Adipocyte (in vitro differentiated cells): ENCODE data around the gene MEPCE.
"Not testable (repeated sequence)": the region's sequence is repeated elsewhere in the genome, so short reads cannot be mapped to it uniquely, and the experiment has no call there.

Experiments used
- DNase-seq: peaks from one replicate; pipeline ENCODE4 v3.0.0-alpha.2; 2015; ENCODE audit warnings: low read depth
- H3K27me3 ChIP-seq: replicated peaks from 2 replicates; pipeline ENCODE4 v1.7.0; 2013; ENCODE audit warnings: mild to moderate bottlenecking, low read length, moderate library complexity; ENCODE audit not compliant: control insufficient read depth, insufficient read depth
- H3K36me3 ChIP-seq: 2 replicates; pipeline ENCODE4 v1.7.0; 2013; ENCODE audit warnings: low read length, mild to moderate bottlenecking, moderate library complexity; ENCODE audit not compliant: control insufficient read depth, insufficient read depth, severe bottlenecking
- H3K4me1 ChIP-seq: 2 replicates; pipeline ENCODE4 v1.7.0; 2013; ENCODE audit warnings: mild to moderate bottlenecking, low read length, moderate library complexity; ENCODE audit not compliant: control insufficient read depth, insufficient read depth
- H3K4me3 ChIP-seq: 2 replicates; pipeline ENCODE4 v1.7.0; 2013; ENCODE audit warnings: mild to moderate bottlenecking, low read length, moderate library complexity
- H3K9ac ChIP-seq: 2 replicates; pipeline ENCODE4 v1.7.0; 2013; ENCODE audit warnings: mild to moderate bottlenecking, low read length, moderate library complexity
- H3K9me3 ChIP-seq: 2 replicates; pipeline ENCODE4 v1.7.0; 2013; ENCODE audit warnings: mild to moderate bottlenecking, low read length, moderate library complexity; ENCODE audit not compliant: control insufficient read depth

MEPCE gene

GRCh38 chr7:100452513-100452912 is 22.9 kb downstream of the MEPCE start:
- Histone ChIP-seq H3K36me3 (no peaks in the 10 kb centered on the region), H3K9ac (no peak overlapping the region), H3K9me3 (no peaks in the 10 kb centered on the region), H3K4me1 (no peaks in the 10 kb centered on the region), H3K27me3 (no peaks in the 10 kb centered on the region), H3K4me3 (no peak overlapping the region)
- no peak for DNase-seq

GRCh38 chr7:100453854-100454253 is 24.2 kb downstream of the MEPCE start:
- not testable (repeated sequence) for H3K4me3 ChIP-seq, H3K4me1 ChIP-seq, H3K9me3 ChIP-seq, H3K36me3 ChIP-seq, H3K27me3 ChIP-seq, H3K9ac ChIP-seq, DNase-seq

- no peak overlapping the region for H3K4me3 ChIP-seq
- no peak for DNase-seq
- H3K27me3 ChIP-seq: no peaks in the 10 kb centered on the region
- no peaks in the 10 kb centered on the region for H3K9me3 ChIP-seq
- H3K4me1 ChIP-seq: no peaks in the 10 kb centered on the region
- no peaks in the 10 kb centered on the region for H3K36me3 ChIP-seq
- no peak overlapping the region for H3K9ac ChIP-seq
Measured at GRCh38 chr7:100455206-100455605, 25.6 kb downstream of the MEPCE start.

- Histone ChIP-seq H3K27me3 (no peaks in the 10 kb centered on the region), H3K36me3 (no peaks in the 10 kb centered on the region), H3K4me3 (no peak overlapping the region), H3K9ac (no peak overlapping the region), H3K4me1 (no peaks in the 10 kb centered on the region), H3K9me3 (no peaks in the 10 kb centered on the region)
- no peak for DNase-seq
Measured at GRCh38 chr7:100456562-100456961, 26.9 kb downstream of the MEPCE start.

GRCh38 chr7:100457033-100457432 is 27.4 kb downstream of the MEPCE start:
- H3K9me3 ChIP-seq: no peaks in the 10 kb centered on the region
- no peak overlapping the region for H3K4me3 ChIP-seq
- no peak overlapping the region for H3K9ac ChIP-seq
- no peaks in the 10 kb centered on the region for H3K27me3 ChIP-seq
- H3K4me1 ChIP-seq: no peaks in the 10 kb centered on the region
- H3K36me3 ChIP-seq: no peaks in the 10 kb centered on the region
- no peak for DNase-seq

GRCh38 chr7:100464210-100464660 is 34.6 kb downstream of the MEPCE start, which contains the start of gene SPACDR:
Gene SPACDR, minus strand, starts transcription at chr7:100464260. Its CDS starts 235 bp downstream, at chr7:100464025.
- Histone ChIP-seq H3K36me3 (peaks cover 2% of the 10 kb centered on the region), H3K9me3 (no peaks in the 10 kb centered on the region), H3K4me1 (peaks cover 8% of the 10 kb centered on the region)

GRCh38 chr7:100464791-100465190 is 35.2 kb downstream of the MEPCE start:
- peaks cover 2% of the 10 kb centered on the region for H3K36me3 ChIP-seq
- no peak for DNase-seq
- peaks cover 8% of the 10 kb centered on the region for H3K4me1 ChIP-seq
- H3K9me3 ChIP-seq: no peaks in the 10 kb centered on the region
- no peaks in the 10 kb centered on the region for H3K27me3 ChIP-seq
- H3K9ac ChIP-seq: no peak overlapping the region
- H3K4me3 ChIP-seq: no peak overlapping the region

More at GRCh38 chr7:100464210-100464660, 34.6 kb downstream of the MEPCE start, which contains the start of gene SPACDR:
- DNase-seq: peak; percentile 27
- H3K27me3 ChIP-seq: no peaks in the 10 kb centered on the region
- H3K9ac ChIP-seq: no peak within 1 kb of the TSS
- no peak within 1 kb of the TSS for H3K4me3 ChIP-seq

GRCh38 chr7:100465299-100465698 is 35.7 kb downstream of the MEPCE start:
- DNase-seq: no peak
- H3K4me1 ChIP-seq: peaks cover 8% of the 10 kb centered on the region
- peak overlapping the region; percentile 54 for H3K9ac ChIP-seq
- peaks cover 7% of the 10 kb centered on the region for H3K36me3 ChIP-seq
- no peak overlapping the region for H3K4me3 ChIP-seq
- H3K27me3 ChIP-seq: no peaks in the 10 kb centered on the region
- no peaks in the 10 kb centered on the region for H3K9me3 ChIP-seq

GRCh38 chr7:100465702-100466311 is 36.2 kb downstream of the MEPCE start:
- DNase-seq: peak; percentile 91
- Histone ChIP-seq H3K4me3 (no peak overlapping the region), H3K36me3 (peaks cover 12% of the 10 kb centered on the region), H3K9me3 (no peaks in the 10 kb centered on the region), H3K4me1 (peaks cover 8% of the 10 kb centered on the region), H3K27me3 (no peaks in the 10 kb centered on the region), H3K9ac (peak overlapping the region; percentile 54)

- H3K27me3 ChIP-seq: no peaks in the 10 kb centered on the region
- peaks cover 8% of the 10 kb centered on the region for H3K4me1 ChIP-seq
- peaks cover 16% of the 10 kb centered on the region for H3K36me3 ChIP-seq
- no peak overlapping the region for H3K9ac ChIP-seq
- no peak for DNase-seq
- no peaks in the 10 kb centered on the region for H3K9me3 ChIP-seq
- no peak overlapping the region for H3K4me3 ChIP-seq
Measured at GRCh38 chr7:100466653-100467605, 37.3 kb downstream of the MEPCE start.

- Histone ChIP-seq H3K9ac (no peak overlapping the region), H3K27me3 (no peaks in the 10 kb centered on the region), H3K4me1 (peaks cover 11% of the 10 kb centered on the region), H3K9me3 (no peaks in the 10 kb centered on the region), H3K36me3 (peaks cover 17% of the 10 kb centered on the region), H3K4me3 (no peak overlapping the region)
- no peak for DNase-seq
Measured at GRCh38 chr7:100467638-100468373, 38.2 kb downstream of the MEPCE start.
